ENCODE data around the gene TNFSF12. TPM values are rescaled to one million over a fixed set of nuclear protein-coding genes. Genes with fewer than 3 reads are reported as not detected.

The TNFSF12 gene
- total and polyA plus RNA-seq, 9 of the 15 experiments (the other 6 are each of a cell fraction or from before 2014, with no cell fraction given), result 0.03 to 0.95 (median 0.19) TPM; not detected in 3

DNA sequence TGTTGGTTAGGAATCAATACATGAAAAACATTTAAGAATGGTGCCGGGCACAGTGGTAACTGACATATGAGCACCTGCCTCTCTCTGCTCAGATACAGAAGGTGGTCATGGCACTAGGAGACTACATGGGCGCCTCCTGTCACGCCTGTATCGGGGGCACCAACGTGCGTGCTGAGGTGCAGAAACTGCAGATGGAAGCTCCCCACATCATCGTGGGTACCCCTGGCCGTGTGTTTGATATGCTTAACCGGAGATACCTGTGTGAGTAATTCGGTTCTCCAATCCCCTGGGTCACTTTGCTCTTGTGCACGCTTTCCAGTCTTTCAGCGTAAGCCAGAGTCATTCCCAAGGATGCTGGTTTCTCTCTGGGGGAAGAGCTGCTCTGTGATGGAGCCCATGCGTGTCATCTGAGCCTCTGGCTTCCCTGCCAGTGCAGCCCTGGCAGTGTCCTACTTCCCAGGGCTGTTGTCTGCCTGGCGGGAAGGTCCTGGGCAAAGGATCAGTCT is 27.6 kb downstream of the TNFSF12 start (continued):
- TF ChIP-seq, protein P1, sequence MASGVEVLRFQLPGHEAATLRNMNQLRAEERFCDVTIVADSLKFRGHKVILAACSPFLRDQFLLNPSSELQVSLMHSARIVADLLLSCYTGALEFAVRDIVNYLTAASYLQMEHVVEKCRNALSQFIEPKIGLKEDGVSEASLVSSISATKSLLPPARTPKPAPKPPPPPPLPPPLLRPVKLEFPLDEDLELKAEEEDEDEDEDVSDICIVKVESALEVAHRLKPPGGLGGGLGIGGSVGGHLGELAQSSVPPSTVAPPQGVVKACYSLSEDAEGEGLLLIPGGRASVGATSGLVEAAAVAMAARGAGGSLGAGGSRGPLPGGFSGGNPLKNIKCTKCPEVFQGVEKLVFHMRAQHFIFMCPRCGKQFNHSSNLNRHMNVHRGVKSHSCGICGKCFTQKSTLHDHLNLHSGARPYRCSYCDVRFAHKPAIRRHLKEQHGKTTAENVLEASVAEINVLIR (CRISPR knock-in tag; IDR thresholded peaks at IDR 0.05), result no peak
- TF ChIP-seq XRCC3 (IDR thresholded peaks at IDR 0.05) (no peak), MBD2 (IDR thresholded peaks at IDR 0.05; ENCODE audit: borderline replicate concordance, low read depth) (no peak), TBL1XR1 (IDR thresholded peaks at IDR 0.05; ENCODE audit: low read length in 2 of 2) (no peak), ZNF431 (CRISPR knock-in tag; IDR thresholded peaks at IDR 0.05) (no peak), NFIX (CRISPR knock-in tag; IDR thresholded peaks at IDR 0.05; ENCODE audit: low read depth) (no peak), ZNF766 (CRISPR knock-in tag; conservative IDR thresholded peaks at IDR 0.05) (no peak), SUPT5H (IDR thresholded peaks at IDR 0.05) (0 out of 2 replicates have a peak, but pooled peaks have one; percentile 14), POLR2AphosphoS5 (IDR thresholded peaks at IDR 0.05; ENCODE audit: control insufficient read depth, insufficient read depth, low read depth, low read length) (peak; percentile 31; the same call in 1 of the 2 replicates), RBFOX2 (IDR thresholded peaks at IDR 0.05; ENCODE audit: low read depth, low read length) (peak; percentile 59; the same call in 1 of the 2 replicates), SIN3A (IDR thresholded peaks at IDR 0.05; ENCODE audit: borderline replicate concordance in 2 of 2, control insufficient read depth in 1 of 2, low read depth in 2 of 2, low read length in 2 of 2) (0 out of 4 replicates have a peak, but pooled peaks of 1 of the 2 experiments have one; percentile 19), POLR2A (conservative IDR thresholded peaks at IDR 0.05) (peak; percentile 26), POLR2B (IDR thresholded peaks at IDR 0.05; ENCODE audit: low read depth, partially characterized antibody) (peak; percentile 10), MTA1 (IDR thresholded peaks at IDR 0.05; ENCODE audit: borderline replicate concordance) (no peak)
- TF ChIP-seq, protein P2, sequence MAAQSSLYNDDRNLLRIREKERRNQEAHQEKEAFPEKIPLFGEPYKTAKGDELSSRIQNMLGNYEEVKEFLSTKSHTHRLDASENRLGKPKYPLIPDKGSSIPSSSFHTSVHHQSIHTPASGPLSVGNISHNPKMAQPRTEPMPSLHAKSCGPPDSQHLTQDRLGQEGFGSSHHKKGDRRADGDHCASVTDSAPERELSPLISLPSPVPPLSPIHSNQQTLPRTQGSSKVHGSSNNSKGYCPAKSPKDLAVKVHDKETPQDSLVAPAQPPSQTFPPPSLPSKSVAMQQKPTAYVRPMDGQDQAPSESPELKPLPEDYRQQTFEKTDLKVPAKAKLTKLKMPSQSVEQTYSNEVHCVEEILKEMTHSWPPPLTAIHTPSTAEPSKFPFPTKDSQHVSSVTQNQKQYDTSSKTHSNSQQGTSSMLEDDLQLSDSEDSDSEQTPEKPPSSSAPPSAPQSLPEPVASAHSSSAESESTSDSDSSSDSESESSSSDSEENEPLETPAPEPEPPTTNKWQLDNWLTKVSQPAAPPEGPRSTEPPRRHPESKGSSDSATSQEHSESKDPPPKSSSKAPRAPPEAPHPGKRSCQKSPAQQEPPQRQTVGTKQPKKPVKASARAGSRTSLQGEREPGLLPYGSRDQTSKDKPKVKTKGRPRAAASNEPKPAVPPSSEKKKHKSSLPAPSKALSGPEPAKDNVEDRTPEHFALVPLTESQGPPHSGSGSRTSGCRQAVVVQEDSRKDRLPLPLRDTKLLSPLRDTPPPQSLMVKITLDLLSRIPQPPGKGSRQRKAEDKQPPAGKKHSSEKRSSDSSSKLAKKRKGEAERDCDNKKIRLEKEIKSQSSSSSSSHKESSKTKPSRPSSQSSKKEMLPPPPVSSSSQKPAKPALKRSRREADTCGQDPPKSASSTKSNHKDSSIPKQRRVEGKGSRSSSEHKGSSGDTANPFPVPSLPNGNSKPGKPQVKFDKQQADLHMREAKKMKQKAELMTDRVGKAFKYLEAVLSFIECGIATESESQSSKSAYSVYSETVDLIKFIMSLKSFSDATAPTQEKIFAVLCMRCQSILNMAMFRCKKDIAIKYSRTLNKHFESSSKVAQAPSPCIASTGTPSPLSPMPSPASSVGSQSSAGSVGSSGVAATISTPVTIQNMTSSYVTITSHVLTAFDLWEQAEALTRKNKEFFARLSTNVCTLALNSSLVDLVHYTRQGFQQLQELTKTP (IDR thresholded peaks at IDR 0.05; ENCODE audit: low read depth in 1 of 2, partially characterized antibody in 2 of 2), result no peak
- TF ChIP-seq, protein P3, sequence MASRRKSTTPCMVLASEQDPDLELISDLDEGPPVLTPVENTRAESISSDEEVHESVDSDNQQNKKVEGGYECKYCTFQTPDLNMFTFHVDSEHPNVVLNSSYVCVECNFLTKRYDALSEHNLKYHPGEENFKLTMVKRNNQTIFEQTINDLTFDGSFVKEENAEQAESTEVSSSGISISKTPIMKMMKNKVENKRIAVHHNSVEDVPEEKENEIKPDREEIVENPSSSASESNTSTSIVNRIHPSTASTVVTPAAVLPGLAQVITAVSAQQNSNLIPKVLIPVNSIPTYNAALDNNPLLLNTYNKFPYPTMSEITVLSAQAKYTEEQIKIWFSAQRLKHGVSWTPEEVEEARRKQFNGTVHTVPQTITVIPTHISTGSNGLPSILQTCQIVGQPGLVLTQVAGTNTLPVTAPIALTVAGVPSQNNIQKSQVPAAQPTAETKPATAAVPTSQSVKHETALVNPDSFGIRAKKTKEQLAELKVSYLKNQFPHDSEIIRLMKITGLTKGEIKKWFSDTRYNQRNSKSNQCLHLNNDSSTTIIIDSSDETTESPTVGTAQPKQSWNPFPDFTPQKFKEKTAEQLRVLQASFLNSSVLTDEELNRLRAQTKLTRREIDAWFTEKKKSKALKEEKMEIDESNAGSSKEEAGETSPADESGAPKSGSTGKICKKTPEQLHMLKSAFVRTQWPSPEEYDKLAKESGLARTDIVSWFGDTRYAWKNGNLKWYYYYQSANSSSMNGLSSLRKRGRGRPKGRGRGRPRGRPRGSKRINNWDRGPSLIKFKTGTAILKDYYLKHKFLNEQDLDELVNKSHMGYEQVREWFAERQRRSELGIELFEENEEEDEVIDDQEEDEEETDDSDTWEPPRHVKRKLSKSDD (conservative IDR thresholded peaks at IDR 0.05; ENCODE audit: low read length), result no peak
- TF ChIP-seq, protein P4, sequence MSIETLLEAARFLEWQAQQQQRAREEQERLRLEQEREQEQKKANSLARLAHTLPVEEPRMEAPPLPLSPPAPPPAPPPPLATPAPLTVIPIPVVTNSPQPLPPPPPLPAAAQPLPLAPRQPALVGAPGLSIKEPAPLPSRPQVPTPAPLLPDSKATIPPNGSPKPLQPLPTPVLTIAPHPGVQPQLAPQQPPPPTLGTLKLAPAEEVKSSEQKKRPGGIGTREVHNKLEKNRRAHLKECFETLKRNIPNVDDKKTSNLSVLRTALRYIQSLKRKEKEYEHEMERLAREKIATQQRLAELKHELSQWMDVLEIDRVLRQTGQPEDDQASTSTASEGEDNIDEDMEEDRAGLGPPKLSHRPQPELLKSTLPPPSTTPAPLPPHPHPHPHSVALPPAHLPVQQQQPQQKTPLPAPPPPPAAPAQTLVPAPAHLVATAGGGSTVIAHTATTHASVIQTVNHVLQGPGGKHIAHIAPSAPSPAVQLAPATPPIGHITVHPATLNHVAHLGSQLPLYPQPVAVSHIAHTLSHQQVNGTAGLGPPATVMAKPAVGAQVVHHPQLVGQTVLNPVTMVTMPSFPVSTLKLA (conservative IDR thresholded peaks at IDR 0.05), result no peak
- TF ChIP-seq, protein P5, sequence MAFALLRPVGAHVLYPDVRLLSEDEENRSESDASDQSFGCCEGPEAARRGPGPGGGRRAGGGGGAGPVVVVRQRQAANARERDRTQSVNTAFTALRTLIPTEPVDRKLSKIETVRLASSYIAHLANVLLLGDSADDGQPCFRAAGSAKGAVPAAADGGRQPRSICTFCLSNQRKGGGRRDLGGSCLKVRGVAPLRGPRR (CRISPR knock-in tag; IDR thresholded peaks at IDR 0.05), result no peak
